Measurements from ENCODE around the gene TMEM144. TPM values are rescaled to one million over a fixed set of nuclear protein-coding genes. Genes with fewer than 3 reads are reported as not detected.

Gene TMEM144
- total RNA-seq, 1 donor from 2014 or later, result 7.7 TPM

DNA sequence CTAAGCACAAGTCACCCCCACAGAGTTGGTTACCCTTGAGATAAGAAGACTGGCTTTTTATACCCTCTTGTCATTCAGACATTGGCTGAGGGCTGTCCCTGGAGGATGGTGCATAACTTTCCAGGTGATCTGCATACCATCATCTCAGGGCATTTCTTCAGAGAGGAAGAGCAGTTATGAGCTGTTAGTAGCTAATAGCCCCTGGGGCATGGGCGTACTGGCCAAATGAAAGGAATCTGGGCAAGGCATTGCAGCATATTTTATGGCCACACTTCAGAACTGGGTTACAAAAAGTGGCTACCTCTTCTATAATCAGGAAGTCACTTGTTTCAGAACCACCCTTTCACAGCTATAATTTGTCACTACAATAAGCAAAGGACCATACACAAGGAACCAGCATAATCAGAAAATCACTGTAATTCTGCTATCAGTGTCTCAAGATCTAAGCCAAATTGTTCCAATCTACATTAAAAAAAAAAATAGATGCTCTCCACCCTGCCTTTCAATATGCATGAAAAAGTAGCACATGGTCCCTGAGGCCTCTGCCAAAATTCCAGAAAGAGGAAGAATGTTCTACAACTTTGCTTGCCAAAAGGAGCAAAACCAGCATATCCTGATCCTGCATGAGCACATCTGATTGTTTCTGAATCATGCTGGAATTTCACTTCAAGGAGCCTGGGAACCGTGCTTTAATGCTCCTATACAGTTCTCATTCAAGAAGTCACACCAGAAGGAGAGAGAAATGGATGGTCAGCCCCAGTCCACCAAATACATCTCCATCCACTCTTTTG is 92.0 kb downstream of the TMEM144 start:
- DNase-seq, result peak; percentile 47

DNA sequence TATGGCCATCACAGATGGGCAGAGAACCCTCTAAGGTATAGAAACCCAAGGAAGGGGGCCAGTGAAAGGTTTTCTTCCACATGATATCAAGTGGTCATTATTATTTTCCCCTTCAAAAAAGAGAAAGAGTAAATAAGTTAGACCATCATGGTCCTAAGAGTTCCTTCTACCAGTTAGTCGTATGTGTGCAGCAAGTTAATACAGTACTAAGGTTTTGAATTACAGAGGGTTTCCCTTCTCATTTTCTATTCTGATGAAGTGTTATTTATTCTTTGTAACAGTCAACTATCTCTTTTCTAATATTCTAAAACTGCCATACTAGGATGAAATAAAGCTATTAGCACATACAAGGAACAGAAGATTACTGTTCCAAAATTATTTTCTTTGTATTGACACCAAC is 94.4 kb downstream of the TMEM144 start:
- DNase-seq, result no peak

Other genes starting within 250 kb of the TMEM144 start
- gene GASK1B, start 37.5 kb upstream of the TMEM144 start, total RNA-seq, result 205 and 257 TPM in 2 replicates

Measured in dermis blood vessel endothelial cell (primary cell).